Measurements from ENCODE around the gene TMEM272.
A peak's percentile ranks its signal among the peaks of the same experiment; 100 is the strongest.

DNA sequence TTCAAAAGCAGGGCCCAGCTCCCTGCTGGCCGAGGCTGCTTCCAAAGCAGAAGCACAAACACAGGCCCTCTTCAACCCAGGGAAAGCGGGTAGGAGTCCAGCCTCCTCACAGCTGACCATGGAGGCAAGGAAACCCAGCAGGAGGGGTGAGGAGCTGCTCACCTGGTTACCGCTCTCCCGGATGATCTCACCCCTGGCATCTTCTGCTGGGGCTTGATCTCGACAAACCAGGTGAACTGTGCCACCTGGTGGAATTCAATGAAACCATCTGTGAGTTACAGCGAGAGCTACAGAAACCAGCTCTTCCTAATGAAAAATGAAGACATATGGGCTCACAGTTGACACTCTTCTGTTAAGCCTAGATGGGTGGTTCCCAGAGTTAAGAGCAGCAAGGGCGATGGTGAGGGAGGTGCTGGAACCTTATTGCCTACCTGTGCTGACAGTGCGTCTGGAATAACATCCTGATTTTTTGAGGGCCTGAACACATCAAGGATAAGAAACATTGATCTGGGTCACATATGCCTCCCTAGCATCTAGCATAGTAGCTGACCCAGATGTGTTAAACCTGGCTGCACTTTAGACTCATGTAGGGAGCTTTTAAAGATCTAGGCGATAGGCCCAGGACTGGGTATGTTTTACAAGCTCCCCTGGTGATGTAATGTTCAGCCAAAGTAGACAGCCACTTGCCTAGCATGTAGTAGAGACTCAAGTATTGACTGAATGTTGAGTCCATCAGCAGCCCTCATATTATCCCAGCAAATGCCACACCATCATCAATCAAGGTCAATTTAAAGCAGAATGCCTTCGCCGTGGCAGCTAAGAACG lies 47.1 kb downstream of the TMEM272 start:
- TF ChIP-seq POLR2AphosphoS5 (IDR thresholded peaks at IDR 0.05) (no peak), EP300 (IDR thresholded peaks at IDR 0.05; ENCODE audit: low read depth) (no peak), POLR2A (IDR thresholded peaks at IDR 0.05) (no peak)
- TF ChIP-seq, protein P1, sequence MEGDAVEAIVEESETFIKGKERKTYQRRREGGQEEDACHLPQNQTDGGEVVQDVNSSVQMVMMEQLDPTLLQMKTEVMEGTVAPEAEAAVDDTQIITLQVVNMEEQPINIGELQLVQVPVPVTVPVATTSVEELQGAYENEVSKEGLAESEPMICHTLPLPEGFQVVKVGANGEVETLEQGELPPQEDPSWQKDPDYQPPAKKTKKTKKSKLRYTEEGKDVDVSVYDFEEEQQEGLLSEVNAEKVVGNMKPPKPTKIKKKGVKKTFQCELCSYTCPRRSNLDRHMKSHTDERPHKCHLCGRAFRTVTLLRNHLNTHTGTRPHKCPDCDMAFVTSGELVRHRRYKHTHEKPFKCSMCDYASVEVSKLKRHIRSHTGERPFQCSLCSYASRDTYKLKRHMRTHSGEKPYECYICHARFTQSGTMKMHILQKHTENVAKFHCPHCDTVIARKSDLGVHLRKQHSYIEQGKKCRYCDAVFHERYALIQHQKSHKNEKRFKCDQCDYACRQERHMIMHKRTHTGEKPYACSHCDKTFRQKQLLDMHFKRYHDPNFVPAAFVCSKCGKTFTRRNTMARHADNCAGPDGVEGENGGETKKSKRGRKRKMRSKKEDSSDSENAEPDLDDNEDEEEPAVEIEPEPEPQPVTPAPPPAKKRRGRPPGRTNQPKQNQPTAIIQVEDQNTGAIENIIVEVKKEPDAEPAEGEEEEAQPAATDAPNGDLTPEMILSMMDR (IDR thresholded peaks at IDR 0.05), result peak; percentile 42 to 70 (median 47)

Data from transverse colon (tissue), 4 donors.